Stimulated activated CD8-positive, alpha-beta memory T cell treated with anti-CD3 and anti-CD28 coated beads, Interleukin-7, amount 100 ng/mL, for 24 hours (primary cell): ENCODE measurements around the gene VWA7.
"Not testable (repeated sequence)": the region's sequence is repeated elsewhere in the genome, so short reads cannot be mapped to it uniquely, and the experiment has no call there.

Source experiments
- DNase-seq: peaks from one replicate; pipeline ENCODE4 v3.0.0-alpha.2; 2020; ENCODE audit warnings: low read depth

Gene VWA7, protein sequence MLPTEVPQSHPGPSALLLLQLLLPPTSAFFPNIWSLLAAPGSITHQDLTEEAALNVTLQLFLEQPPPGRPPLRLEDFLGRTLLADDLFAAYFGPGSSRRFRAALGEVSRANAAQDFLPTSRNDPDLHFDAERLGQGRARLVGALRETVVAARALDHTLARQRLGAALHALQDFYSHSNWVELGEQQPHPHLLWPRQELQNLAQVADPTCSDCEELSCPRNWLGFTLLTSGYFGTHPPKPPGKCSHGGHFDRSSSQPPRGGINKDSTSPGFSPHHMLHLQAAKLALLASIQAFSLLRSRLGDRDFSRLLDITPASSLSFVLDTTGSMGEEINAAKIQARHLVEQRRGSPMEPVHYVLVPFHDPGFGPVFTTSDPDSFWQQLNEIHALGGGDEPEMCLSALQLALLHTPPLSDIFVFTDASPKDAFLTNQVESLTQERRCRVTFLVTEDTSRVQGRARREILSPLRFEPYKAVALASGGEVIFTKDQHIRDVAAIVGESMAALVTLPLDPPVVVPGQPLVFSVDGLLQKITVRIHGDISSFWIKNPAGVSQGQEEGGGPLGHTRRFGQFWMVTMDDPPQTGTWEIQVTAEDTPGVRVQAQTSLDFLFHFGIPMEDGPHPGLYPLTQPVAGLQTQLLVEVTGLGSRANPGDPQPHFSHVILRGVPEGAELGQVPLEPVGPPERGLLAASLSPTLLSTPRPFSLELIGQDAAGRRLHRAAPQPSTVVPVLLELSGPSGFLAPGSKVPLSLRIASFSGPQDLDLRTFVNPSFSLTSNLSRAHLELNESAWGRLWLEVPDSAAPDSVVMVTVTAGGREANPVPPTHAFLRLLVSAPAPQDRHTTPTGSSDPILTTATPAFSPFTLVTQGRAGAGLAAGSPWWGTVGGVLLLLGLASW

DNA sequence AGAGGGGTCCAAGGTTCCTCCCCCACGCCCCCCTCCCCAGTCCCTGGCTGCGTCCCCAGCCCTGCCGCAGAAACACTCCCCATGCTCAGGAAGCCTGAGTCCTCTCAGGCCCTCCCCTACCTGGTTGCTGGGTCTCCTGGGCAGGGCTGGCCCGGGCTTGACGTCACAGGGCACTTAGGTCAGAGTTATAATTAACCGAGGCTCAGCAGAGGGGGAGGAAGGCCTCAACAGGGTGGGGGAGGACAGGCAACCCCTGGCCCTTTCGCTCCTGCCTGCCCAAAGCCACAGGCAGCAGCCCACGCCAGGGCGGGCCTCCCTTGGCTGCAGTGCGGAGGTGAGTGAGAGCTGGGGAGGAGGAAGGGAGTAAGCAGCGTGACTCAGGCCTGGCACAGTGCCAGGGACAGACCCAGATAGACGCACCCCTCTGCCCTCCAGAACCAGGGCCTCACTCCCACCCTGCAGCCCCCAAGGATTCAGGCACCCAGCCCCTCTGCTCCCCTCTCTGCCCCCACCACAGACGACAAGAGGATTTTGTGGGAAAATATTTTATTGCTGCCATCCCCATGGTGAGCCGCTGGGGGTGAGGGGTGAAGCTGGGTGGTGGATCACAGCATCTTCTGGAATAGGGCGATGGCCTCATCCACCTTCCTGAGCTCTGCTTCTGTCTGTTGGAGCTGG lies at the start of gene VWA7:
Gene VWA7, minus strand, starts transcription at position 340 of the 678 bp plus-strand sequence. CDS start 549 bp downstream, outside the sequence.
- DNase-seq = peak; percentile 52

DNA sequence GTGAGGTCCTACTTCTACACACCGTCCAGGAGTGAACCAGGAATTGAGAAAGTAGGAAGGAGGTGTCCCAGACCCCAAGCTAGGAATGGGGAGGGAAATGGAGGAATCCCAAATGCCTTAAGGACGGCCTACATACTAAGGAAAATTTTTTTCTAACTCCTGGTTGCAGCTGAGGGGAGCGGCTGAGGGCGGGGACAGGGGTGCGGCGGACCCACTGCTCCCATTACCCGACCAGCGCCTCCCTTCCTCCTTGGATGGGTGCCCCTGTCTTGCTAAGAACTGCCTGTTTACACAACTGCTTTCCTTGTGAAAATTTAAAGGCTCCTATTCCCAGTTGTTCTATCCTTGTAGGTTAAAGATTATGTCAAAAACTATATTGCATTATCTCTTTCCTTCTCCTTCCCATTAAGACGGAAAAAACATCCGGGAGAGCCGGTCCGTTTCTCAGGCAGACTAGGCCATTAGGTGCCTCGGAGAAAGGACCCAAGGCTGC lies 49.7 kb upstream of the VWA7 start:
- no peak for DNase-seq

DNA sequence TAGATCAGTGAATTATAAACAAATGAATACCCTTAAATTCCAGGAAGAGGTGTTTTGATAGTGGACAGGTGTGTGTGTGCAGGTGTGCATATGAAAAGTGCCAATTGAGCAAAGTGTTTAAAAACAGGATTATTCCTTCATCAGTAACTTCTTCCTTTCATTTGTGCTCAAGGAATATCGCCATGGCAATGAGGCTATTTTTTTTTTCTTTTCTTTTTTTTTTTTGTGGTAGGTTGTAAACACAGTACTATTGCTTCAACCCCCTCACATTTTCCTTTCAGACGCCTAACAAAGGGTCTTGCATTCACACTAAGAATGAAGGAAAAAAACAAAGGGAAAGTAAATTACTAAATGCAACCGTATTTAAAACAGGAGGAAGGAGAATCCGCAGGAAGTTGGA lies 48.4 kb upstream of the VWA7 start:
- no peak for DNase-seq

DNA sequence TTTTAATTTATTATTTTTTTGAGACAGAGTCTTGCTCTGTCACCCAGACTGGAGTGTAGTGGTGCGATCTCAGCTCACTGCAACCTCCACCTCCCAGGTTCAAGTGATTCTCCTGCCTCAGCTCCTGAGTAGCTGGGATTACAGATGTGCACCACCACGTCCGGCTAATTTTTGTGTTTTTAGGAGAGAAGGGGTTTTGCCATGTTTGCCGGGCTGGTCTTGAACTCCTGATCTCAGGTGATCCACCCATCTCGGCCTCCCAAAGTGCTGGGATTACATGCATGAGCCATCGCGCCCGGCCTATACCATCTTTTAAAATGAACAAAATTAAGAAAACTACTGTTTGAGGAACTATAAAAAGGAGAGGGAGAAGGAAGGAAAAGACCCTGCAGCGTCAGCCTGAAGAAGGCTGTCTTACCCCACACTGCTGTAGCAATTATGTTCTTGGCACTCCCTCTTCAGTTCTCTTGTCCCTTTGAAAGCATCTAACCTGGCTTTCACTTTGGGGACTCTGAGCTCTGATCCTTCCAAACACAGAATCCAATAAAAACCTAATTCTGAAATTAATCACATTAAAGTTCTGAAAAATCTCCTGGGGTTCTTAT lies 46.6 kb upstream of the VWA7 start:
- DNase-seq = not testable (repeated sequence)

DNA sequence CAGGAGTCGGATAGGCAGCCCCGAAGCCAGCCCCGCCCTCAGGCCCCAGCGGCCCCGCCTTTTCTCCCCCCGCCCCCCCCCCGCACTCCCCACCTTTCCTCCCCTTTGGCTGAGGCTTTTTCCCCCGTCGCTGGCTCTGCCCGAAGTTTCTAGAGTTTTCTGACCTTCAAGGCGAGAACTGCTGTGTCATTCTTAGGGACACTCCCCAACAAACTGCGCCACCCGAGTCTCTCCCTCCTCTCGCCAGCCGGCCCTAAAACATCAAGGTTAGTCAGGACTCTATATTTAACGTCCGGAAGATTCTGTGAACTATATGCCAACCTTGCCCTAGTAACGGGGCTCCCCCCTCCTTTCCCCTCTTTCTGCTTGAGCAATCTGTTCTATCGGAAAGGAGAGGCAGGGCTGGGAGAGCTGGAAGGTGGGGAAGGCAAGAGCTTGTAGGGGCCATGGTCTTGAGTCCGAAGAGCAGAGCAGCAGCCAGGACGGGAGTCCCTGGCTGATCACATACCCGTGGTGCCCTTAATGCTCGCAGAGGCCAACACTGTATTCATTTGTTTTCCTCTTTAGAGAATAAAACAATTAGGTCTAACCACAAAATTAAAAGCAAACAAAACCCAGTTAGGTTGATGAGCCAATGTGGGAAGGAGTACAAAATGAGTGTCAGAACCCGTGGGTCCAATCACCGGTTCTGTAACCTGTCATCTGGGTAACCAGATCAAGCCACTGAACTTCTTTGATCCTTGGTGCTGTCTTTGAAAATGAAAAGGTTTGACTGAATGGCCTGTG lies 45.1 kb upstream of the VWA7 start:
- no peak for DNase-seq

DNA sequence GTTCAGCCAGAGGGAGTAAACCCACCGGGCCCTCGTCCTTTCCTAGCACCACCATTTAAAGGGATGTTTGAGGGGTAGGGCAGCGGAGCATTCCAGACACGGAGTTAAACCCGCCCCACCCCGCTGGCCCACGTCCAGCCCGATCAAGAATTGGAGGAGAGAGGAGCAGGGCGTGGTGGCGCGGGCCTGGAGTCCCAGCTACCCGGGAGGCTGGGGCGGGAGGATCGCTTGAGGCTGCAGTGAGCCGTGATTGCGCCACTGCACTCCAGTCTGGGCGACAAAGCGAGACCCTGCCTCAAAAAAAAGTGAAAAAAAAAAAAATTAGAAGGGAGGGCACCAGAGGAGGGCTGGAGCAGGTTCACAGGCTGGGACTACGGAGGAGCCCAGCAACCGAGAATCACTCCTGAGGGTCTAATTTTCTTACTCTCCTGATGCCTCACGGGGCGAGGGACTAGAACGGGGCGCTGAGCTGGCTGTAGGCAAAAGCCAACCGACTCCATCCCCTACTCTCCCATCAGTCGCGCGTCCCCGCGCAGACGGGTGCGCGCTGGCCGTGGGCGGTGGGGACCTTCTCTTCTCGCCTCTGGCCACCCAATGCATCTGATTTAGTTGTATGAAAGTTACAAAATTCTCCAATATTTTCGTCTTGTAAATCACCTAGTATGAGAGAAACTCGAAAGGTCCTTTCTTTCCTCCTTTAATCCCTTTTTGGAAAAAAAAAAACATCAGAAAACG lies 44.3 kb upstream of the VWA7 start:
- DNase-seq = peak; percentile 51

DNA sequence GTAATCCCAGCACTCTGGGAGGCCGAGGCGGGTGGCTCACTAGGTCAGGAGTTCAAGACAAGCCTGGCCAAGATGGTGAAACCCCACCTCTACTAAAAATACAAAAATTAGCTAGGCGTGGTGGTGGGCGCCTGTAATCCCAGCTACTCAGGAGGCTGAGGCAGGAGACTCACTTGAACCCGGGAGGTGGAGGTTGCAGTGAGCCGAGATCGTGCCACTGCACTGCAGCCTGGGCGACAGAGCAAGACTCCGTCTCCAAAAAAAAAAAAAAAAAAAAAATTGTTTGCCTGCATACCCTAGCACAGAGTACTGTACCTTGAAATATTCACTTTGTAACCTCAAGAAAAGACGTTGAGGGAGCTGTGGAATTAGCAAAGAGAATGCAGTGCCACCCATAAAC lies 43.3 kb upstream of the VWA7 start:
- not testable (repeated sequence) for DNase-seq

DNA sequence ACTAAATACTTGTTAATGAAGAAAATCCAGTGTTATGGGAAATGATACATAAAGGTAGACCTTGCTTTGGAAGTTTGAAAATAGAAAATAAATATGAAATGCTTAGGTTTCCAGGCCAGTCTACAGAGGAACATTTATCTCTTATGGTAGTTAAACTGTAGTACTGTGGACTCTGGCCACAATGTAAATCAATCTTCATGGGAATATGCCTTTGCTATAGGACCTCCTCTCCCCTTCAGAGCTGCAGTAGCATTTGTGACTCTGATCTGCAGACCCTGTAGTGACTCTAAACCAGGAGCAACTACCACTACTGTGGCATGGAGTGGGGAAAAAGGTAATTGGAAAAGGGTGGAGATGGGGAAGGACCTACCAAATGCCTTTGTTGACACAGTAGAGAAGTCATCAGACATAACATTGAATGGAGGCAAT lies 42.8 kb upstream of the VWA7 start:
- no peak for DNase-seq

DNA sequence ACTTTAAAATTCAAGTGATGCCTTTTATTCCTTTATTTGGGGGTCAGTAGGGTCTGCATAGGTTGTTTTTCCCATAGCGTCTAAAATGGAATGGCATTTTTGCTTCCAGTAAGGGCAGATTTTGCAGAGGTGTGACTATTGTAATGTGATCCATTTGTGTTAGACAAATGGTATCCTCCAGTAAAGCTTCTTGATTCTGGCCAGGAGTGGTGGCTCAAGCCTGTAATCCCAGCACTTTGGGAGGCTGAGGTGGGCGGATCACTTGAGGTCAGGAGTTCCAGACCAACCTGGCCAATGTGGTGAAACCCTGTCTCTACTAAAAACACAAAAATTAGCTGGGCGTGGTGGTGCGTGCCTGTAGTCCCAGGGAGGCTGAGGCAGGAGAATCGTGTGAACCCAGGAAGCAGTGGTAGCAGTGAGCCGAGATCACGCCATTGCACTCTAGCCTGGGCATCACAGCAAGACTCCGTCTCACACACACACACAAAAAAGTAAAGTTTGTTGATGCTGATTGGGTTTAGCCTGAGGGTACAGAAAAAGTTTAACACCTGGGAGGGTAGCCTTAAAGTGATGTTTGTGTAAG lies 40.9 kb upstream of the VWA7 start:
- not testable (repeated sequence) for DNase-seq

DNA sequence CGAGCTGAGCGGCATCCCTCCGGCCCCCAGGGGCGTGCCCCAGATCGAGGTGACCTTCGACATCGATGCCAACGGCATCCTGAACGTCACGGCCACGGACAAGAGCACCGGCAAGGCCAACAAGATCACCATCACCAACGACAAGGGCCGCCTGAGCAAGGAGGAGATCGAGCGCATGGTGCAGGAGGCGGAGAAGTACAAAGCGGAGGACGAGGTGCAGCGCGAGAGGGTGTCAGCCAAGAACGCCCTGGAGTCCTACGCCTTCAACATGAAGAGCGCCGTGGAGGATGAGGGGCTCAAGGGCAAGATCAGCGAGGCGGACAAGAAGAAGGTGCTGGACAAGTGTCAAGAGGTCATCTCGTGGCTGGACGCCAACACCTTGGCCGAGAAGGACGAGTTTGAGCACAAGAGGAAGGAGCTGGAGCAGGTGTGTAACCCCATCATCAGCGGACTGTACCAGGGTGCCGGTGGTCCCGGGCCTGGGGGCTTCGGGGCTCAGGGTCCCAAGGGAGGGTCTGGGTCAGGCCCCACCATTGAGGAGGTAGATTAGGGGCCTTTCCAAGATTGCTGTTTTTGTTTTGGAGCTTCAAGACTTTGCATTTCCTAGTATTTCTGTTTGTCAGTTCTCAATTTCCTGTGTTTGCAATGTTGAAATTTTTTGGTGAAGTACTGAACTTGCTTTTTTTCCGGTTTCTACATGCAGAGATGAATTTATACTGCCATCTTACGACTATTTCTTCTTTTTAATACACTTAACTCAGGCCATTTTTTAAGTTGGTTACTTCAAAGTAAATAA lies 40.2 kb upstream of the VWA7 start:
- not testable (repeated sequence) for DNase-seq

DNA sequence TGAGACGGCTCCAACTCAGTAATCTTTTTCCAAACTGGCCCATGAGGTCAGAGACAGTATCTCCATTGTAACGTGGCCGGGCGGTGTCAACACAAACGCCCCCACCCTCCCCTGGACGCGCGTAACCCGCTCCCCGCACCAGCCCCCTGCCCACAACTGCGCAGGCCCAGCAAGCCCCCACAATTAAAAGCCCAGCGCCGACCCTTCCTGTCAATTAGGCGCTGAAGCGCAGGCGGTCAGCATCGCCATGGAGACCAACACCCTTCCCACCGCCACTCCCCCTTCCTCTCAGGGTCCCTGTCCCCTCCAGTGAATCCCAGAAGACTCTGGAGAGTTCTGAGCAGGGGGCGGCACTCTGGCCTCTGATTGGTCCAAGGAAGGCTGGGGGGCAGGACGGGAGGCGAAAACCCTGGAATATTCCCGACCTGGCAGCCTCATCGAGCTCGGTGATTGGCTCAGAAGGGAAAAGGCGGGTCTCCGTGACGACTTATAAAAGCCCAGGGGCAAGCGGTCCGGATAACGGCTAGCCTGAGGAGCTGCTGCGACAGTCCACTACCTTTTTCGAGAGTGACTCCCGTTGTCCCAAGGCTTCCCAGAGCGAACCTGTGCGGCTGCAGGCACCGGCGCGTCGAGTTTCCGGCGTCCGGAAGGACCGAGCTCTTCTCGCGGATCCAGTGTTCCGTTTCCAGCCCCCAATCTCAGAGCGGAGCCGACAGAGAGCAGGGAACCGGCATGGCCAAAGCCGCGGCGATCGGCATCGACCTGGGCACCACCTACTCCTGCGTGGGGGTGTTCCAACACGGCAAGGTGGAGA lies 38.1 kb upstream of the VWA7 start, which contains the start of the genes HSPA1A and HSPA1L:
Gene HSPA1A, plus strand, starts transcription at position 519 of the 814 bp plus-strand sequence. Its CDS starts 214 bp downstream, at position 733.
Gene HSPA1L, minus strand, starts transcription at position 259 of the 814 bp plus-strand sequence. CDS start 3,311 bp downstream, outside the sequence.
- DNase-seq = peak; percentile 47

DNA sequence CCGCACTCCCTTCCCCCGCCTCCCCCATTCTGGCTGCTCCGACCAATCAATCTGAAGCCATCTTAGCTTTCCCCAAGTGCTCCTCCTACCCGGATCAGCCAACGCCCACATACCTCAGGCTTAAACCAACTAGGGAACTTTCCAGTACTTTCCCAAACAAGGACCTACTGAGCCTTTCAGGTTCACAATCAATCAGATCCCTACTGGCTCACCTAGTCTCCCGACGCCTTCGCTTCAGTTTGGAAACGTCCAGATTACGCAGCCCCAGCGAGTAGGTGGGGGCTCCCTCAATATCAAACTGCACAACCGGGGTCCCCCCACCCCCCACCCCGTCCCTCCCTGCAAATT lies 37.5 kb upstream of the VWA7 start:
- peak; percentile 38 for DNase-seq

DNA sequence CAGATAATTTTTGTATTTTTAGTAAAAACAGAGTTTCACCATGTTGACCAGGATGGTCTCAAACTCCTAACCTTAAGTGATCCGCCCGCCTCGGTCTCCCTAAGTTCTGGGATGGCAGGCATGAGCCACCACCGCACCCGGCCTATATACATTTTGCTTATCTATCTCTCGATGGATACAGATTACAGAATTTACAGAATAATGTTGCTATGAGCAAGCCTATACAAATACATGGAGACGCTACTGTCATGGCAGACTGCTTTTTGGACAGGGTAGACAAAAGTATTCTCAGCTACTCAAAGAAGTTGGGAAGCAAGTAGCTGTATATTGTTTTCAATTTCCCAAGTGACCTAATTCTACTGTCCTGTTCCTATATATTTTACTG lies 36.3 kb upstream of the VWA7 start:
- no peak for DNase-seq

DNA sequence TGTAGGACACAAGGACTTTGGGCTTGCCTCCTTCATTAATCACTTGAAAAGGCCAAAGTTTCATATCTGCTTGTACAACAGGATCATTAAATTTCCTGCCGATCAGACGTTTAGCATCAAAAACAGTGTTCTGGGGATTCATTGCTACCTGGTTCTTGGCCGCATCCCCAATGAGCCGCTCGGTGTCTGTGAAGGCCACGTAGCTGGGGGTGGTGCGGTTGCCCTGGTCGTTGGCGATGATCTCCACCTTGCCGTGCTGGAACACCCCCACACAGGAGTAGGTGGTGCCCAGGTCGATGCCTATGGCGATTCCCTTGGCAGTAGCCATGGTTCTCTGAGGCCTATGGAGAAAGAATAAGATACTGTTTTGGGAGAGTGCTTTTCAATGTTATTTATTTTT lies 34.5 kb upstream of the VWA7 start:
- no peak for DNase-seq

DNA sequence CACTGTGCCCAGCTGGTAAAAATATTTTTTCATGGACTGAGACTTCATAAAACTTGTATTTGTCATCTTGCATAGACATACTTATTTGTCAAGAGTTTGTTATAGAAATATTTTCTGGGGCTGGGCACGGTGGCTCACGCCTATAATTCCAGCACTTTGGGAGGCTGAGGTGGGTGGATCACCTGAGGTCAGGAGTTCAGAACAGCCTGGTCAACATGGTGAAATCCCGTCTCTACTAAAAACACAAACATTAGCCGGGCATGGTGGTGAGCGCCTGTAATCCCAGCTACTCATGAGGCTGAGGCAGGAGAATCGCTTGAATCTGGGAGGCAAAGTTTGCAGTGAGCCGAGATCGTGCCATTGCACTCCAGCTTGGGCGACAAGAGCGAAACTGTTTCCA lies 31.5 kb upstream of the VWA7 start:
- DNase-seq = not testable (repeated sequence)

DNA sequence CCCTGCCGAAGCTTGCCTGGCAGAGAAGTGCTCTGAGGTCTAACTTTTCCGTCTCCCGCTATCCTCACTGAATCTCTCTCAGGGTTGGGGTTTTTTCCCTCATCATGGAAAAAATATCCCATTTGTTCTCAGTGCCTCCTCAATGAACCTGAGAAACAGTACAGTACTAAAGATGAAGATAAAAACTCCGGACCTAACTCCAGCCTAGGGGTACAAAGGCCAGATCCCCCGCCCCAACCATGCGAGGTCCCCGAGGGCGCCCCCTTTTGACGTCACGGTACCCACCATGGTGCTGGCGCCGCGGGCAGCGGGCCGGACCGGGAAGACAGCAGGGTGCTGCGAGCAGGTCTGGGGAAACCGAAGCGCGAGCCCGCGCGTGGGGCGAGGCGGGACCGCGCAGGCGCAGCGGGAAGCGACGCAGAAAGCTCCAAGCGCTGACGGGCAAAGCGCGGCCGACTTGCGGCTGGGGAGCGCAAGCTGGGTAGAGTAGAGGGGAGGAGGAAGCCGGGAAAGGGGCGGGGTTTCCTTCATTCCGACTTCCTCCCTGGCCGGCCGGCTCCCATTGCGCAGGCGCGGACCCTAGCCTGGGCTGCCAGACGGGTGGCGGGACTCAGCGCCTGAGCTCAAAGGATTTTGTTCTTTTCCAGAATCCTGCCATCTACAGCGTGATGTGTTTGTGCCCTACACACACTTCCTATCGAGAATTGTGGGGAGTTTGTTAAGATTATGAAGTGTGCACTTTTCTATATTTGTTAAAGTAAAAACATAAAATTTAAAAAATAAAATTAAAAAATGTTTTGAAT lies 29.5 kb upstream of the VWA7 start, which contains the start of gene LSM2:
Gene LSM2, minus strand, starts transcription at position 497 of the 803 bp plus-strand sequence. Its CDS starts 209 bp downstream, at position 288.
- DNase-seq = peak; percentile 86

DNA sequence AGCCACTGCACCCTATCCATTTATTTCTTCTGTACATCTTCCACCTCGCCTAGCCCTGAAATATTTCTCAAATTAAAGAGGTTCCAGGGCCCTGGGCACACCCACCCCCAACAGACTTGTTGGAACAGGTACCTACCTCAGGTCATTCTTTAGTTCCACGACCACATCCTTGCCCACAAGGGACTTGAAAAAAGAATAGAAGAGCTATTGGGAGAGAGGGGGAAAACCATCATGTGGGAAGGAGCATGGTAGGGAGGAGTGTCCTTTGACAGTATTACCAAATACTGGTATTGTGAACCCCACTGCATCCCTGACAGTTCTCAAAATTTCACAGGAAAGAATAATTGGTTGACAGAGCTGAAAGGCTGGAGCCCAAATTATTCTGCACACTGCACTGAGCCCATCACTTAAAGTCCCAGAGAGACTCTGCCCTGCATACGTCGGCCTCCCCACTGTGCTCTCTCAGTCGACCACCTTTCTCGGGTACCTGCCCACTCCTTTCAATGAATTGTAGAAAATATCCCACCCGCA lies 28.9 kb upstream of the VWA7 start:
- no peak for DNase-seq
